B cell (primary cell): ENCODE results near the gene EDC3.

Experiments
- EZH2 ChIP-seq: IDR thresholded peaks from 2 replicates; pipeline ENCODE4 v1.6.1; 2012; ENCODE audit warnings: borderline replicate concordance, low read depth, mild to moderate bottlenecking, moderate library complexity, low read length; ENCODE audit not compliant: insufficient read depth, poor library complexity, severe bottlenecking
- TF ChIP-seq, protein P1 (sequence below): fragments of 200-600 bp; IDR thresholded peaks from one replicate; pipeline ENCODE4 v1.8.0; 2022; ENCODE audit warnings: antibody characterized with exemption, mild to moderate bottlenecking

DNA sequence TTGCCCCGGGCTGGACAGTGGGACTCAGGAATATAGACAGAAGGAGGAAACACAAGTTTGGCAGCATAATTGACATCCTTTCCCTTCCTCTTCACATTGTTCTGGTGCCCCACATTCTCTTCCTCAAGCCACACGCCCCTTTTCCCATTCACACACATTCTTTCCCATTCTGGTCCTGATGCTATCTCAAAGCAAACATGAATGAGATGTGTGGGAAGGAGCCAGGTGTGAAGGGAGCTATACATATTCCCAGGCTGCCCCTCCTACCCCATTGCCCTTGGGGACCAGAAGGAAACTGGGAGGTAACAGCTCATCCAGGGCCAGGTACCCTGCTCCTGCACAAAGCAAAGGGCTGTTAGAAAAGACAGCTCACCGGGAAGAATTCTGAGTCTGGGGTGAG lies 103.6 kb downstream of the EDC3 start:
- TF ChIP-seq, protein P1, sequence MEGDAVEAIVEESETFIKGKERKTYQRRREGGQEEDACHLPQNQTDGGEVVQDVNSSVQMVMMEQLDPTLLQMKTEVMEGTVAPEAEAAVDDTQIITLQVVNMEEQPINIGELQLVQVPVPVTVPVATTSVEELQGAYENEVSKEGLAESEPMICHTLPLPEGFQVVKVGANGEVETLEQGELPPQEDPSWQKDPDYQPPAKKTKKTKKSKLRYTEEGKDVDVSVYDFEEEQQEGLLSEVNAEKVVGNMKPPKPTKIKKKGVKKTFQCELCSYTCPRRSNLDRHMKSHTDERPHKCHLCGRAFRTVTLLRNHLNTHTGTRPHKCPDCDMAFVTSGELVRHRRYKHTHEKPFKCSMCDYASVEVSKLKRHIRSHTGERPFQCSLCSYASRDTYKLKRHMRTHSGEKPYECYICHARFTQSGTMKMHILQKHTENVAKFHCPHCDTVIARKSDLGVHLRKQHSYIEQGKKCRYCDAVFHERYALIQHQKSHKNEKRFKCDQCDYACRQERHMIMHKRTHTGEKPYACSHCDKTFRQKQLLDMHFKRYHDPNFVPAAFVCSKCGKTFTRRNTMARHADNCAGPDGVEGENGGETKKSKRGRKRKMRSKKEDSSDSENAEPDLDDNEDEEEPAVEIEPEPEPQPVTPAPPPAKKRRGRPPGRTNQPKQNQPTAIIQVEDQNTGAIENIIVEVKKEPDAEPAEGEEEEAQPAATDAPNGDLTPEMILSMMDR, result no peak
- TF ChIP-seq EZH2, result no peak
